ENCODE results near the gene DUOXA2.

DNA sequence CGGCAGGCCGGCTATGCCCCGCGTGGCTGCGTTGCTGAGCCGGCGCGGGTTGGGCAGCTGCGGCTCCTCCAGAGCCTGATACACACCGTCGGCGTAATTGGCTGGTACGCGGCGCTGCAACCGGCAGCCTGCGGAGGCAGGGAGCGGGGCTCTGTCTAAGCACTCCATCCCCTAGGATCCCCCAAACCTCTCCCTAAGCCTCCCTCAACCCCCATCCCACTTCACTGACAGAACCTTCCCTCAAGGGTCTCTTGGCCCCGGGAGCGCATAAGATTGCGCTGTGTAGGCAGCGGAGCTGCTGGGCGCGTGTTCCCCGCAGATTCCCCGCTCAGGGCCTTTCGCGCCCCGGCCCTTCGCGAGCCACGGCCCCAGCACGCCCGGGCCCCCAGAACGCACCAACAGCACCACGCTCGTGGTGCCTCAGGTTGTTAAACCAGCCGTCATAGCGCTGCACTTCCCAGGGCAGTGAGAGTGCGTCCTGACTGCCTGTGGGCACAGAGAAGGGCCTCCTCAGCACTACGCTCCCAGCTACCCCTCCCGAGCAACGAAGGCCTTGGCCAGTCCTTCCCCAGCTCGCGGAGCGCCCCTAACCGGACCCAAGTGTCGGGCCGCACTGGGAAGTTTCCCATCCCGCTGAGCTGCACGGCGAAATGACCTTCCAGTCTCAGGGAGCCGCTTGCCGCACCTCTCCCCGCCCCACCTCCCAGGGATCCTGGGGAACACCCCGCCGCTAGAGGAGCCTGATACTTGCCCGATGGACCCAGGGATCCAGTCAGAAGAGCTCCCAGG lies 1.3 kb upstream of the DUOXA2 start:
- TF ChIP-seq, protein P1, sequence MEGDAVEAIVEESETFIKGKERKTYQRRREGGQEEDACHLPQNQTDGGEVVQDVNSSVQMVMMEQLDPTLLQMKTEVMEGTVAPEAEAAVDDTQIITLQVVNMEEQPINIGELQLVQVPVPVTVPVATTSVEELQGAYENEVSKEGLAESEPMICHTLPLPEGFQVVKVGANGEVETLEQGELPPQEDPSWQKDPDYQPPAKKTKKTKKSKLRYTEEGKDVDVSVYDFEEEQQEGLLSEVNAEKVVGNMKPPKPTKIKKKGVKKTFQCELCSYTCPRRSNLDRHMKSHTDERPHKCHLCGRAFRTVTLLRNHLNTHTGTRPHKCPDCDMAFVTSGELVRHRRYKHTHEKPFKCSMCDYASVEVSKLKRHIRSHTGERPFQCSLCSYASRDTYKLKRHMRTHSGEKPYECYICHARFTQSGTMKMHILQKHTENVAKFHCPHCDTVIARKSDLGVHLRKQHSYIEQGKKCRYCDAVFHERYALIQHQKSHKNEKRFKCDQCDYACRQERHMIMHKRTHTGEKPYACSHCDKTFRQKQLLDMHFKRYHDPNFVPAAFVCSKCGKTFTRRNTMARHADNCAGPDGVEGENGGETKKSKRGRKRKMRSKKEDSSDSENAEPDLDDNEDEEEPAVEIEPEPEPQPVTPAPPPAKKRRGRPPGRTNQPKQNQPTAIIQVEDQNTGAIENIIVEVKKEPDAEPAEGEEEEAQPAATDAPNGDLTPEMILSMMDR (optimal IDR thresholded peaks at IDR 0.05 in 1 of 3, IDR thresholded peaks at IDR 0.05 in 1 of 3, conservative IDR thresholded peaks at IDR 0.05 in 1 of 3; ENCODE audit: extremely low read depth in 1 of 3, insufficient read depth in 2 of 3, low read length in 3 of 3), result no peak
- peak; percentile 72 for TF ChIP-seq EZH2 (IDR thresholded peaks at IDR 0.05; ENCODE audit: low read length)

Data from keratinocyte (primary cell).